DOHH2 (cell line): ENCODE data around the gene MED13L.

Experiments
- H3F3A ChIP-seq: fragments of 200-600 bp; sonication (generic), shearing (Covaris generic); 2 replicates; pipeline ENCODE4 v1.6.0; 2016; ENCODE audit warnings: antibody characterized with exemption, mild to moderate bottlenecking; ENCODE audit not compliant: control insufficient read depth, insufficient read depth
- H3K27ac ChIP-seq: fragments of 200-600 bp; sonication (generic); 2 replicates; pipeline ENCODE4 v1.5.1; 2014; ENCODE audit warnings: low read depth, mild to moderate bottlenecking, low read length, moderate library complexity
- H3K27me3 ChIP-seq: fragments of 200-600 bp; sonication (generic); 2 replicates; pipeline ENCODE4 v1.6.1; 2014; ENCODE audit warnings: mild to moderate bottlenecking, low read length, mixed read lengths; ENCODE audit not compliant: control insufficient read depth
- H3K36me3 ChIP-seq: fragments of 200-600 bp; sonication (generic); 2 replicates; pipeline ENCODE4 v1.6.1; 2014; ENCODE audit warnings: mild to moderate bottlenecking, low read length, moderate library complexity, mixed read lengths; ENCODE audit not compliant: control insufficient read depth
- H3K4me1 ChIP-seq: fragments of 200-600 bp; sonication (generic); 2 replicates; pipeline ENCODE4 v1.6.1; 2014; ENCODE audit warnings: mild to moderate bottlenecking, low read length, mixed read lengths; ENCODE audit not compliant: control insufficient read depth
- H3K4me2 ChIP-seq: fragments of 200-600 bp; sonication (generic); 2 replicates; pipeline ENCODE4 v1.6.0; 2014; ENCODE audit warnings: mild to moderate bottlenecking, low read length, moderate library complexity
- H3K4me3 ChIP-seq: fragments of 200-600 bp; sonication (generic); 2 replicates; pipeline ENCODE4 v1.5.1; 2014; ENCODE audit warnings: mild to moderate bottlenecking, low read length, mixed read lengths
- H3K79me2 ChIP-seq: fragments of 200-600 bp; sonication (generic); 2 replicates; pipeline ENCODE4 v1.6.1; 2014; ENCODE audit warnings: mild to moderate bottlenecking, low read length, mixed read lengths; ENCODE audit not compliant: control insufficient read depth
- H3K9me2 ChIP-seq: fragments of 200-600 bp; sonication (generic); replicated peaks from 2 replicates; pipeline ENCODE4 v1.6.1; 2014; ENCODE audit warnings: mild to moderate bottlenecking, low read length, mixed read lengths; ENCODE audit not compliant: control insufficient read depth
- H3K9me3 ChIP-seq: fragments of 200-600 bp; sonication (generic); 2 replicates; pipeline ENCODE4 v1.6.1; 2014; ENCODE audit warnings: antibody characterized with exemption, low read length, mixed read lengths; ENCODE audit not compliant: control insufficient read depth, insufficient read depth
- H4K20me1 ChIP-seq: fragments of 200-600 bp; sonication (generic); 2 replicates; pipeline ENCODE4 v1.6.0; 2014; ENCODE audit warnings: low read depth, mild to moderate bottlenecking, antibody characterized with exemption, low read length, moderate library complexity; ENCODE audit not compliant: control insufficient read depth, insufficient read depth
- CTCF ChIP-seq: fragments of 200-600 bp; sonication (generic); IDR thresholded peaks from one replicate; pipeline ENCODE4 v1.5.1; 2014; ENCODE audit warnings: antibody characterized with exemption, mild to moderate bottlenecking, low read depth, low read length; ENCODE audit not compliant: poor library complexity, severe bottlenecking
- EZH2phosphoT487 ChIP-seq: fragments of 200-600 bp; sonication (generic); IDR thresholded peaks from 2 replicates; pipeline ENCODE4 v1.6.1; 2017; ENCODE audit warnings: borderline replicate concordance, mild to moderate bottlenecking, antibody characterized with exemption, low read length, moderate library complexity, mixed read lengths

Gene MED13L

DNA sequence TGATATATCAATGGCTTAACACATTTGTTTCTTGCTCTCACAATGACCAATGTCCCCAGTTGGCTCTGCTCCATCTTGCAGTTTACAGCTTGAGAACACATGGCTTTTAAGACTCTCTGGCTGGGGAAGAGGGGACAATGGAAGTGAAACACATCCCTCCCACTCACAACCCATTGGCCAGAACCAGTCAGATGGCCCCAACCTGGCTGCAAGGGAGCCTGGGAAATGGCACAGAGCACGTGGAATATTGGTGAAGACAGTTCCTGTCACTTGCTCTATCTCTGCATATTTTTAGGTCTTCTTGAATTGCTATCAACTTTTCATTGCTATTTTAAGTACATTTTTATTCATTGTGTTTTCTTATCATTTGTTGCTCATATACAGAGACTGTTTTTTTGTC is 345.4 kb downstream of the MED13L start:
- Histone ChIP-seq H3K4me3 (no peak overlapping the region), H3K9me3 (no peaks in the 10 kb centered on the region)
- TF ChIP-seq EZH2phosphoT487 (no peak), CTCF (no peak)

GRCh38 chr12:115930336-115930735 is 347.2 kb downstream of the MED13L start:
- Histone ChIP-seq H3K79me2 (no peaks in the 10 kb centered on the region), H3K36me3 (no peaks in the 10 kb centered on the region), H3K4me3 (no peak overlapping the region), H3K9me2 (no peaks in the 10 kb centered on the region), H4K20me1 (no peaks in the 10 kb centered on the region), H3F3A (no peaks in the 10 kb centered on the region), H3K27ac (no peak overlapping the region), H3K9me3 (no peaks in the 10 kb centered on the region), H3K4me1 (no peaks in the 10 kb centered on the region), H3K4me2 (no peak overlapping the region), H3K27me3 (no peaks in the 10 kb centered on the region)
- TF ChIP-seq CTCF (no peak), EZH2phosphoT487 (no peak)

More for the DNA sequence above, 345.4 kb downstream of the MED13L start:
- Histone ChIP-seq H3K27me3 (no peaks in the 10 kb centered on the region), H3K4me1 (no peaks in the 10 kb centered on the region), H4K20me1 (no peaks in the 10 kb centered on the region), H3K79me2 (no peaks in the 10 kb centered on the region), H3K27ac (no peak overlapping the region), H3K36me3 (no peaks in the 10 kb centered on the region), H3K4me2 (no peak overlapping the region), H3K9me2 (no peaks in the 10 kb centered on the region), H3F3A (no peaks in the 10 kb centered on the region)

- no peaks in the 10 kb centered on the region for H3F3A ChIP-seq
- H3K79me2 ChIP-seq = no peaks in the 10 kb centered on the region
- H4K20me1 ChIP-seq = no peaks in the 10 kb centered on the region
- H3K27me3 ChIP-seq = no peaks in the 10 kb centered on the region
- no peaks in the 10 kb centered on the region for H3K4me1 ChIP-seq
- TF ChIP-seq EZH2phosphoT487 = no peak
- TF ChIP-seq CTCF = no peak
- no peaks in the 10 kb centered on the region for H3K36me3 ChIP-seq
- H3K9me2 ChIP-seq = no peaks in the 10 kb centered on the region
- no peaks in the 10 kb centered on the region for H3K9me3 ChIP-seq
- H3K4me2 ChIP-seq = no peak overlapping the region
- no peak overlapping the region for H3K4me3 ChIP-seq
- H3K27ac ChIP-seq = no peak overlapping the region
Measured at GRCh38 chr12:115926037-115926670, 351.3 kb downstream of the MED13L start.
